Esophagus squamous epithelium (tissue), 4 donors: ENCODE results near the gene SEMG1.

ENCODE experiments used
- POLR2A ChIP-seq, 4 donors: fragments of 450-650 bp; IDR thresholded peaks; one replicate each; pipeline ENCODE4 v1.6.1; 2017; ENCODE audit warnings: antibody characterized with exemption in 4 of 4, mild to moderate bottlenecking in 4 of 4, moderate library complexity in 3 of 4
- TF ChIP-seq, protein P1 (sequence below), 6 experiments: fragments of 450-650 bp in 4 of 6; fragments of 200-600 bp in 2 of 6; sonication (generic) in 2 of 6; IDR thresholded peaks; one replicate each; pipeline ENCODE4 v1.5.1; 2016 to 2019; ENCODE audit warnings: antibody characterized with exemption in 6 of 6, mild to moderate bottlenecking in 4 of 6, moderate library complexity in 4 of 6

GRCh38 chr20:45257161-45257560 is 50.3 kb downstream of the SEMG1 start:
- TF ChIP-seq, protein P1, sequence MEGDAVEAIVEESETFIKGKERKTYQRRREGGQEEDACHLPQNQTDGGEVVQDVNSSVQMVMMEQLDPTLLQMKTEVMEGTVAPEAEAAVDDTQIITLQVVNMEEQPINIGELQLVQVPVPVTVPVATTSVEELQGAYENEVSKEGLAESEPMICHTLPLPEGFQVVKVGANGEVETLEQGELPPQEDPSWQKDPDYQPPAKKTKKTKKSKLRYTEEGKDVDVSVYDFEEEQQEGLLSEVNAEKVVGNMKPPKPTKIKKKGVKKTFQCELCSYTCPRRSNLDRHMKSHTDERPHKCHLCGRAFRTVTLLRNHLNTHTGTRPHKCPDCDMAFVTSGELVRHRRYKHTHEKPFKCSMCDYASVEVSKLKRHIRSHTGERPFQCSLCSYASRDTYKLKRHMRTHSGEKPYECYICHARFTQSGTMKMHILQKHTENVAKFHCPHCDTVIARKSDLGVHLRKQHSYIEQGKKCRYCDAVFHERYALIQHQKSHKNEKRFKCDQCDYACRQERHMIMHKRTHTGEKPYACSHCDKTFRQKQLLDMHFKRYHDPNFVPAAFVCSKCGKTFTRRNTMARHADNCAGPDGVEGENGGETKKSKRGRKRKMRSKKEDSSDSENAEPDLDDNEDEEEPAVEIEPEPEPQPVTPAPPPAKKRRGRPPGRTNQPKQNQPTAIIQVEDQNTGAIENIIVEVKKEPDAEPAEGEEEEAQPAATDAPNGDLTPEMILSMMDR (IDR thresholded peaks at IDR 0.05) = no peak
- TF ChIP-seq POLR2A (IDR thresholded peaks at IDR 0.05) = no peak
